IMR-90 (cell line): Measurements from ENCODE around the gene CCNI2. TPM values are rescaled to one million over a fixed set of nuclear protein-coding genes. Genes with fewer than 3 reads are reported as not detected.

Experiments
- ATAC-seq: fragments of 200-7000 bp; cut with Tn5 transposase; 2 replicates; pipeline ENCODE4 v1.9.1; 2020; ENCODE audit warnings: low read depth, mild to moderate bottlenecking, moderate library complexity
- BruUV-seq: library from RNA; stranded (reverse); fragments of 400-500 nt; replicated peaks from 2 replicates; lab custom pipeline; 2021; lab: Mats Ljungman, UMichigan
- CTCF ChIA-PET: fragments of 300-600 bp; formaldehyde crosslinking; extraction: SDS; loops from one replicate; lab custom pipeline; 2021; ENCODE audit warnings: antibody characterized with exemption; lab: Yijun Ruan, JAX
- POLR2A ChIA-PET: fragments of 300-600 bp; sonication (Branson Sonifier 250); formaldehyde crosslinking; loops from one replicate; lab custom pipeline; 2022; ENCODE audit warnings: antibody characterized with exemption; ENCODE audit not compliant: unreplicated experiment; lab: Charles Lee
- DNase-seq: peaks from one replicate; pipeline ENCODE4 v3.0.0; 2013
- H2AFZ ChIP-seq: replicated peaks from 2 replicates; pipeline ENCODE3; 2013; ENCODE audit warnings: low read length, mild to moderate bottlenecking; ENCODE audit not compliant: poor library complexity
- H2AK5ac ChIP-seq: 2 replicates; pipeline ENCODE4 v1.6.1; 2013; ENCODE audit warnings: low read depth, low read length, inconsistent platforms
- H2AK9ac ChIP-seq: replicated peaks from 2 replicates; pipeline ENCODE3; 2013; ENCODE audit warnings: mild to moderate bottlenecking, low read depth, low read length, moderate library complexity; ENCODE audit not compliant: poor library complexity
- H2BK120ac ChIP-seq: 2 replicates; pipeline ENCODE4 v1.6.1; 2013; ENCODE audit warnings: low read depth, low read length, inconsistent platforms
- H2BK15ac ChIP-seq: 3 replicates; pipeline ENCODE4 v1.6.1; 2013; ENCODE audit warnings: low read depth, low read length, inconsistent platforms
- H2BK20ac ChIP-seq: 2 replicates; pipeline ENCODE4 v1.6.1; 2013; ENCODE audit warnings: low read depth, mild to moderate bottlenecking, inconsistent platforms, low read length, moderate library complexity
- H2BK5ac ChIP-seq: 2 replicates; pipeline ENCODE4 v1.6.1; 2013; ENCODE audit warnings: mild to moderate bottlenecking, low read depth, low read length, inconsistent platforms; ENCODE audit not compliant: poor library complexity, severe bottlenecking
- H3K14ac ChIP-seq: replicated peaks from 2 replicates; pipeline ENCODE4 v1.6.1; 2013; ENCODE audit warnings: low read depth, low read length, inconsistent platforms
- H3K18ac ChIP-seq: 2 replicates; pipeline ENCODE4 v1.6.1; 2013; ENCODE audit warnings: low read depth, low read length, control low read depth
- H3K23ac ChIP-seq: 2 replicates; pipeline ENCODE4 v1.6.1; 2013; ENCODE audit warnings: low read depth, low read length, inconsistent platforms
- H3K27ac ChIP-seq: 2 replicates; pipeline ENCODE4 v1.5.1; 2013; ENCODE audit warnings: mild to moderate bottlenecking, control low read depth, low read length; ENCODE audit not compliant: insufficient read depth
- H3K27me3 ChIP-seq: 2 replicates; pipeline ENCODE4 v1.6.1; 2013; ENCODE audit warnings: low read length; ENCODE audit not compliant: control insufficient read depth, insufficient read depth
- H3K36me3 ChIP-seq: 2 replicates; pipeline ENCODE4 v1.6.1; 2013; ENCODE audit warnings: low read length, mixed read lengths; ENCODE audit not compliant: control insufficient read depth, insufficient read depth
- H3K4ac ChIP-seq: 2 replicates; pipeline ENCODE4 v1.6.1; 2013; ENCODE audit warnings: low read depth, low read length, inconsistent platforms
- H3K4me1 ChIP-seq: 2 replicates; pipeline ENCODE4 v1.6.1; 2013; ENCODE audit warnings: low read length, mixed read lengths; ENCODE audit not compliant: control insufficient read depth, insufficient read depth
- H3K4me2 ChIP-seq: 2 replicates; pipeline ENCODE4 v1.6.1; 2013; ENCODE audit warnings: low read depth, mild to moderate bottlenecking, control low read depth, low read length, moderate library complexity
- H3K4me3 ChIP-seq: 2 replicates; pipeline ENCODE4 v1.5.1; 2013; ENCODE audit warnings: low read depth, mild to moderate bottlenecking, control low read depth, low read length, moderate library complexity; ENCODE audit not compliant: insufficient read depth
- H3K56ac ChIP-seq: 2 replicates; pipeline ENCODE4 v1.6.1; 2013; ENCODE audit warnings: low read length, inconsistent platforms; ENCODE audit not compliant: insufficient read depth; ENCODE audit errors: extremely low read depth
- H3K79me1 ChIP-seq, 2 experiments: 2 replicates each; pipeline ENCODE4 v1.6.1; 2013; ENCODE audit warnings: low read length in 2 of 2, inconsistent platforms in 1 of 2, low read depth in 1 of 2
- H3K9ac ChIP-seq: 2 replicates; pipeline ENCODE4 v1.6.1; 2013; ENCODE audit warnings: low read depth, low read length, control low read depth
- H3K9me1 ChIP-seq: 2 replicates; pipeline ENCODE4 v1.6.1; 2013; ENCODE audit warnings: low read length, inconsistent platforms; ENCODE audit not compliant: insufficient read depth
- H3K9me3 ChIP-seq: 2 replicates; pipeline ENCODE4 v1.6.1; 2013; ENCODE audit warnings: low read length; ENCODE audit not compliant: control insufficient read depth, insufficient read depth
- H4K20me1 ChIP-seq: 2 replicates; pipeline ENCODE4 v1.6.1; 2013; ENCODE audit warnings: low read length, inconsistent platforms; ENCODE audit not compliant: insufficient read depth
- H4K5ac ChIP-seq: 2 replicates; pipeline ENCODE4 v1.6.1; 2013; ENCODE audit warnings: mild to moderate bottlenecking, low read depth, low read length, control low read depth
- H4K8ac ChIP-seq, 2 experiments: 2 replicates each; pipeline ENCODE4 v1.6.1; 2013; ENCODE audit warnings: low read depth in 2 of 2, low read length in 2 of 2, control low read depth in 1 of 2, inconsistent platforms in 1 of 2
- H4K91ac ChIP-seq: 2 replicates; pipeline ENCODE4 v1.6.1; 2013; ENCODE audit warnings: low read depth, low read length, inconsistent platforms; ENCODE audit not compliant: insufficient read depth
- BHLHE40 ChIP-seq: fragments of 150-350 bp; IDR thresholded peaks from 2 replicates; pipeline ENCODE4 v1.6.1; 2016; ENCODE audit warnings: mild to moderate bottlenecking, low read depth, low read length
- CEBPB ChIP-seq: IDR thresholded peaks from 2 replicates; pipeline ENCODE4 v1.6.1; 2012; ENCODE audit warnings: low read depth, low read length, improper control_type of control experiment
- CHD1 ChIP-seq: IDR thresholded peaks from 2 replicates; pipeline ENCODE4 v1.6.1; 2012; ENCODE audit warnings: low read depth, low read length, improper control_type of control experiment
- CTCF ChIP-seq: conservative IDR thresholded peaks from 2 replicates; pipeline ENCODE4 v1.5.1; 2012; ENCODE audit warnings: mild to moderate bottlenecking, low read depth, low read length, improper control_type of control experiment
- FOS ChIP-seq: fragments of 150-350 bp; IDR thresholded peaks from 2 replicates; pipeline ENCODE4 v1.6.1; 2016; ENCODE audit warnings: low read depth, low read length
- MAFK ChIP-seq: IDR thresholded peaks from 2 replicates; pipeline ENCODE4 v1.6.1; 2012; ENCODE audit warnings: low read depth, low read length, improper control_type of control experiment
- MAZ ChIP-seq: IDR thresholded peaks from 2 replicates; pipeline ENCODE4 v1.6.1; 2012; ENCODE audit warnings: low read depth, mild to moderate bottlenecking, low read length, improper control_type of control experiment, moderate library complexity, borderline replicate concordance
- MXI1 ChIP-seq: IDR thresholded peaks from 2 replicates; pipeline ENCODE4 v1.6.1; 2012; ENCODE audit warnings: low read depth, mild to moderate bottlenecking, low read length, moderate library complexity, borderline replicate concordance
- NFE2L2 ChIP-seq: fragments of 150-350 bp; IDR thresholded peaks from 2 replicates; pipeline ENCODE4 v1.6.1; 2016; ENCODE audit warnings: low read depth, mild to moderate bottlenecking, low read length
- POLR2A ChIP-seq: IDR thresholded peaks from 2 replicates; pipeline ENCODE4 v1.6.1; 2012; ENCODE audit warnings: mild to moderate bottlenecking, low read depth, low read length
- RAD21 ChIP-seq: IDR thresholded peaks from 2 replicates; pipeline ENCODE4 v1.6.1; 2012; ENCODE audit warnings: low read length, improper control_type of control experiment
- RFX5 ChIP-seq: IDR thresholded peaks from 2 replicates; pipeline ENCODE4 v1.8.0; 2012; ENCODE audit warnings: low read depth, mild to moderate bottlenecking, low read length, moderate library complexity
- SMC3 ChIP-seq: fragments of 150-350 bp; IDR thresholded peaks from 2 replicates; pipeline ENCODE4 v1.6.1; 2016; ENCODE audit warnings: low read depth, mild to moderate bottlenecking, antibody characterized with exemption, low read length, moderate library complexity
- USF2 ChIP-seq: fragments of 150-350 bp; IDR thresholded peaks from 2 replicates; pipeline ENCODE4 v1.6.1; 2017; ENCODE audit warnings: mild to moderate bottlenecking, antibody characterized with exemption, low read length, low read depth
- WGBS, 2 experiments: methylation state at CpG; one replicate each; pipeline versions ENCODE4 v1.1.5 to v1.1.7; 2013; ENCODE audit warnings: missing lambda C conversion rate in 2 of 2; ENCODE audit not compliant: insufficient read length in 1 of 2; ENCODE audit errors: extremely low coverage in 2 of 2; 5-methylcytosine and 5-hydroxymethylcytosine counted together
- dilution Hi-C: fragments of 300-500 bp; cut with HindIII; formaldehyde crosslinking; loops from one replicate; pipeline ENCODE4 v1.14.3; 2018; ENCODE audit warnings: low sequenced_read_pairs; ENCODE audit not compliant: unreplicated experiment
- in situ Hi-C: fragments of 300-500 bp; cut with MboI; formaldehyde crosslinking; loops from 3 replicates; pipeline ENCODE4 v1.14.3; 2019; ENCODE audit warnings: low sequenced_read_pairs, inconsistent platforms, mixed read lengths
- intact Hi-C: fragments of 100-400 bp; cut with micrococcal nuclease; formaldehyde crosslinking; loops from 2 replicates; pipeline ENCODE4 v1.10.0; 2022
- polyA plus RNA-seq, 3 experiments: library from polyadenylated mRNA; depleted of rRNA; stranded (reverse); fragments of >200 nt; gene quantifications; 2 replicates each; pipeline ENCODE4 v1.2.3, GENCODE V29; 2012; ENCODE audit warnings: low replicate concordance in 1 of 3
- total RNA-seq: library from RNA; depleted of rRNA; stranded (reverse); fragments of >200 nt; gene quantifications from 2 replicates; pipeline ENCODE4 v1.2.3, GENCODE V29; 2012
- TF ChIP-seq, protein P1 (sequence below): fragments of 150-350 bp; IDR thresholded peaks from 2 replicates; pipeline ENCODE4 v1.6.1; 2016; ENCODE audit warnings: low read depth, mild to moderate bottlenecking, low read length, moderate library complexity, borderline replicate concordance

CCNI2 gene
- total and polyA plus RNA-seq, 2 of the 4 experiments (the other 2 are of a cell fraction): not detected

DNA sequence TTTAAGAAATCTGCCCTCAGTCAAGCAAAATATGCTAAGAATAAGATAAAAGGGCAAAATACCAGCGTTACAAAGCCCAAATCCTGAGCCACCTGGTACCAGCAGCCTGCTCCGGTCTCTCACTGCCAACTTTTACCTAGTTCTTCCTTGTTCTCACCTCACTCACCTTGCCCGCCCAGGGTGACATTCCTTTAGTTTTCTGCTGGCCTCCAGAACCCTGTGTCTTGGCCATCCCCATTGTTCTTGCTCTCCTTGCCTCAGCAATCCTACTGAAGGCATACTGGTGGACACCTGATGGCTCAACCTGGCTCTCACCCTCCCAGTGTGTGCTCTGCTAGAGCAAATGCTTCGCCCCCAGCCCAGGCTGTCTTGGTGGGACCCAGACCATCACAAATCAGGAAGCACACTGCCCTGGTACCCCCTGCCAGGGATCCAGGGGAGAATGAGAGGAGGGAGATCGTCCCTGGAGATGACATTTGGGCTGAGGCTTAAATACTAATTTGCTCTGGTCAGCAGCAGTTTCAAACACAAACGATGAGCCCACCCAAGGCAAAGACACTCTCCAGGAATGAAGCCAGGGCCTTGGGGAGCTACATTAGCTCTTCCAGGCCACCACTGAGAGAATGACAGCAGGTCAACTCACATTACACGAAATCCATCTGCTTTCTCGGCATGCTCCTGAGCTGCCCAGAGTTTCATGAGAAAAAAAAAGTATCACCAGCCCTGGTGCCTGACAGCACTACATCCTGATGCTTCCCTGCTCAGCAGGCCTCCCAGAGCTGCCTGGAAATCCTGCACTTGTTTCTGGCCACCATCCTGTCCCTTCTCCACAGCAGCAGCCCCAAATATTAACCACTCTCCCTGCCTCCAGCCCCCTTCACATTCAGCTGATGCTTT is 42.0 kb downstream of the CCNI2 start:
- Histone ChIP-seq H3K27ac (no peak overlapping the region), H4K8ac (no peak overlapping the region), H3K9me3 (no peaks in the 10 kb centered on the region), H2BK5ac (no peak overlapping the region), H2BK120ac (no peak overlapping the region), H2AK5ac (no peak overlapping the region), H3K4me3 (no peak overlapping the region), H3K9ac (no peak overlapping the region), H2BK15ac (no peak overlapping the region), H3K18ac (no peak overlapping the region), H3K4ac (no peak overlapping the region), H4K91ac (no peak overlapping the region), H4K20me1 (no peaks in the 10 kb centered on the region), H3K79me1 (no peaks in the 10 kb centered on the region), H3K9me1 (no peaks in the 10 kb centered on the region), H3K14ac (no peak overlapping the region), H2AFZ (no peak overlapping the region), H4K5ac (no peak overlapping the region), H2AK9ac (no peak overlapping the region), H2BK20ac (no peak overlapping the region), H3K4me2 (no peak overlapping the region), H3K27me3 (peaks cover 13% of the 10 kb centered on the region), H3K4me1 (peaks cover 2% of the 10 kb centered on the region; the same call in 1 of the 2 replicates), H3K56ac (no peak overlapping the region), H3K23ac (no peak overlapping the region), H3K36me3 (no peaks in the 10 kb centered on the region)
- POLR2A ChIA-PET: no interaction called here
- no TSS peak for BruUV-seq
- CTCF ChIA-PET: interaction anchor here (0.7 kb wide), 1 partner anchor 262 kb away, joined by 3 read pairs; no protein-coding TSS in a partner anchor
- ATAC-seq (no peak), DNase-seq (no peak)
- in situ Hi-C loops (no loop called here), intact Hi-C loops (no loop called here), dilution Hi-C loops (no loop called here)
- WGBS, 2 experiments: 94% methylated on average over 3 of the region's 8 CpGs; no CpG with 5 or more reads in 1 of the 2 experiments
- no peak for TF ChIP-seq CHD1
- TF ChIP-seq RFX5: no peak
- no peak for TF ChIP-seq USF2
- TF ChIP-seq MAZ: no peak
- no peak for TF ChIP-seq MXI1
- no peak for TF ChIP-seq CEBPB
- no peak for TF ChIP-seq BHLHE40
- TF ChIP-seq POLR2A: no peak
- TF ChIP-seq FOS: no peak
- no peak for TF ChIP-seq NFE2L2
- no peak for TF ChIP-seq RAD21
- TF ChIP-seq MAFK: no peak
- TF ChIP-seq, protein P1, sequence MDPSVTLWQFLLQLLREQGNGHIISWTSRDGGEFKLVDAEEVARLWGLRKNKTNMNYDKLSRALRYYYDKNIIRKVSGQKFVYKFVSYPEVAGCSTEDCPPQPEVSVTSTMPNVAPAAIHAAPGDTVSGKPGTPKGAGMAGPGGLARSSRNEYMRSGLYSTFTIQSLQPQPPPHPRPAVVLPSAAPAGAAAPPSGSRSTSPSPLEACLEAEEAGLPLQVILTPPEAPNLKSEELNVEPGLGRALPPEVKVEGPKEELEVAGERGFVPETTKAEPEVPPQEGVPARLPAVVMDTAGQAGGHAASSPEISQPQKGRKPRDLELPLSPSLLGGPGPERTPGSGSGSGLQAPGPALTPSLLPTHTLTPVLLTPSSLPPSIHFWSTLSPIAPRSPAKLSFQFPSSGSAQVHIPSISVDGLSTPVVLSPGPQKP: no peak
- TF ChIP-seq CTCF: no peak
- no peak for TF ChIP-seq SMC3
